Measurements from ENCODE around the gene DDIAS. TPM values are rescaled to one million over a fixed set of nuclear protein-coding genes. Genes with fewer than 3 reads are reported as not detected.

Gene DDIAS
- total and polyA plus RNA-seq, 9 of the 15 experiments (the other 6 are each of a cell fraction or from before 2014, with no cell fraction given): 9.4 to 27.2 (median 23.3) TPM

DNA sequence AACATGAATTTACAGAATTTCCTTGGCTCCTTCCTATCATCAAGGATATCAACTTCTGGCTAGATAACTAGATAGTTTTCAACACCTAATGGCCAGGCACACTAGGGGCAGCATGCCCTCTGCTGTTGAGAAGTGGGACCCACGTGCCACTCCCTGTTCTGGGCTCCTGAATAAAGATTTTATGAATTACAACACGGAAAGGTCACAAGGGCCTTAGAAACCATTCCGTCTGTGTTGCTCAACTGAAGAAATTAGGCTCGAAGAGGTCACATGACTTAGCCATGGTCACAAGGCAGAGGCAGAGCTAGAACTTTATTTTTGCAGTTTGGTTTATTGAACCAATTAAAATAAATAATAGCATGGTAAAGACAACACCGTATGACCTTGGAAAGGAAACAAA is 37.3 kb upstream of the DDIAS start (continued):
- TF ChIP-seq FOXP1 (CRISPR knock-in tag; IDR thresholded peaks at IDR 0.05) (no peak), ZNF311 (CRISPR knock-in tag; IDR thresholded peaks at IDR 0.05) (no peak), GATAD2B (IDR thresholded peaks at IDR 0.05; ENCODE audit: borderline replicate concordance) (no peak), NR4A1 (CRISPR knock-in tag; IDR thresholded peaks at IDR 0.05) (no peak), NR4A1 (tag; IDR thresholded peaks at IDR 0.05) (no peak), CEBPG (CRISPR knock-in tag; IDR thresholded peaks at IDR 0.05) (no peak), CEBPG (tag; conservative IDR thresholded peaks at IDR 0.05 in 1 of 2, IDR thresholded peaks at IDR 0.05 in 1 of 2) (0 out of 4 replicates have a peak, but pooled peaks of 1 of the 2 experiments have one; percentile 24), CBFB (CRISPR knock-in tag; IDR thresholded peaks at IDR 0.05) (no peak), TOE1 (IDR thresholded peaks at IDR 0.05; ENCODE audit: borderline replicate concordance) (peak; percentile 85), TOE1 (CRISPR knock-in tag; IDR thresholded peaks at IDR 0.05; ENCODE audit: borderline replicate concordance, low read depth) (no peak)
- TF ChIP-seq, protein P1, sequence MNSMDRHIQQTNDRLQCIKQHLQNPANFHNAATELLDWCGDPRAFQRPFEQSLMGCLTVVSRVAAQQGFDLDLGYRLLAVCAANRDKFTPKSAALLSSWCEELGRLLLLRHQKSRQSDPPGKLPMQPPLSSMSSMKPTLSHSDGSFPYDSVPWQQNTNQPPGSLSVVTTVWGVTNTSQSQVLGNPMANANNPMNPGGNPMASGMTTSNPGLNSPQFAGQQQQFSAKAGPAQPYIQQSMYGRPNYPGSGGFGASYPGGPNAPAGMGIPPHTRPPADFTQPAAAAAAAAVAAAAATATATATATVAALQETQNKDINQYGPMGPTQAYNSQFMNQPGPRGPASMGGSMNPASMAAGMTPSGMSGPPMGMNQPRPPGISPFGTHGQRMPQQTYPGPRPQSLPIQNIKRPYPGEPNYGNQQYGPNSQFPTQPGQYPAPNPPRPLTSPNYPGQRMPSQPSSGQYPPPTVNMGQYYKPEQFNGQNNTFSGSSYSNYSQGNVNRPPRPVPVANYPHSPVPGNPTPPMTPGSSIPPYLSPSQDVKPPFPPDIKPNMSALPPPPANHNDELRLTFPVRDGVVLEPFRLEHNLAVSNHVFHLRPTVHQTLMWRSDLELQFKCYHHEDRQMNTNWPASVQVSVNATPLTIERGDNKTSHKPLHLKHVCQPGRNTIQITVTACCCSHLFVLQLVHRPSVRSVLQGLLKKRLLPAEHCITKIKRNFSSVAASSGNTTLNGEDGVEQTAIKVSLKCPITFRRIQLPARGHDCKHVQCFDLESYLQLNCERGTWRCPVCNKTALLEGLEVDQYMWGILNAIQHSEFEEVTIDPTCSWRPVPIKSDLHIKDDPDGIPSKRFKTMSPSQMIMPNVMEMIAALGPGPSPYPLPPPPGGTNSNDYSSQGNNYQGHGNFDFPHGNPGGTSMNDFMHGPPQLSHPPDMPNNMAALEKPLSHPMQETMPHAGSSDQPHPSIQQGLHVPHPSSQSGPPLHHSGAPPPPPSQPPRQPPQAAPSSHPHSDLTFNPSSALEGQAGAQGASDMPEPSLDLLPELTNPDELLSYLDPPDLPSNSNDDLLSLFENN (IDR thresholded peaks at IDR 0.05; ENCODE audit: low read depth in 2 of 2, low read length in 2 of 2): no peak
- TF ChIP-seq, protein P2, sequence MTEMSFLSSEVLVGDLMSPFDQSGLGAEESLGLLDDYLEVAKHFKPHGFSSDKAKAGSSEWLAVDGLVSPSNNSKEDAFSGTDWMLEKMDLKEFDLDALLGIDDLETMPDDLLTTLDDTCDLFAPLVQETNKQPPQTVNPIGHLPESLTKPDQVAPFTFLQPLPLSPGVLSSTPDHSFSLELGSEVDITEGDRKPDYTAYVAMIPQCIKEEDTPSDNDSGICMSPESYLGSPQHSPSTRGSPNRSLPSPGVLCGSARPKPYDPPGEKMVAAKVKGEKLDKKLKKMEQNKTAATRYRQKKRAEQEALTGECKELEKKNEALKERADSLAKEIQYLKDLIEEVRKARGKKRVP (CRISPR knock-in tag; IDR thresholded peaks at IDR 0.05): no peak
- TF ChIP-seq, protein P3, sequence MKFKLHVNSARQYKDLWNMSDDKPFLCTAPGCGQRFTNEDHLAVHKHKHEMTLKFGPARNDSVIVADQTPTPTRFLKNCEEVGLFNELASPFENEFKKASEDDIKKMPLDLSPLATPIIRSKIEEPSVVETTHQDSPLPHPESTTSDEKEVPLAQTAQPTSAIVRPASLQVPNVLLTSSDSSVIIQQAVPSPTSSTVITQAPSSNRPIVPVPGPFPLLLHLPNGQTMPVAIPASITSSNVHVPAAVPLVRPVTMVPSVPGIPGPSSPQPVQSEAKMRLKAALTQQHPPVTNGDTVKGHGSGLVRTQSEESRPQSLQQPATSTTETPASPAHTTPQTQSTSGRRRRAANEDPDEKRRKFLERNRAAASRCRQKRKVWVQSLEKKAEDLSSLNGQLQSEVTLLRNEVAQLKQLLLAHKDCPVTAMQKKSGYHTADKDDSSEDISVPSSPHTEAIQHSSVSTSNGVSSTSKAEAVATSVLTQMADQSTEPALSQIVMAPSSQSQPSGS (CRISPR knock-in tag; IDR thresholded peaks at IDR 0.05): no peak
